T-helper 2 cell treated with Interferon-gamma antibody and Interleukin-4, amounts not matched to agents 5 μg/mL and 100 μg/mL, for 36 hours (primary cell): Measurements from ENCODE around the gene HOXB9.

Experiments
- DNase-seq: peaks from one replicate; pipeline ENCODE4 v3.0.0; 2021; ENCODE audit warnings: low spot score
- H3K27ac Mint-ChIP-seq: one replicate; pipeline ENCODE4 v1.8.0; 2021; ENCODE audit warnings: mild to moderate bottlenecking, mixed read lengths
- H3K27me3 Mint-ChIP-seq: one replicate; pipeline ENCODE4 v1.8.0; 2021; ENCODE audit warnings: low read depth, mixed read lengths
- H3K36me3 Mint-ChIP-seq: one replicate; pipeline ENCODE4 v1.8.0; 2021; ENCODE audit warnings: low read depth, mixed read lengths
- H3K4me1 Mint-ChIP-seq: one replicate; pipeline ENCODE4 v1.8.0; 2021; ENCODE audit warnings: low read depth, mixed read lengths
- H3K4me3 Mint-ChIP-seq: one replicate; pipeline ENCODE4 v1.8.0; 2022; ENCODE audit warnings: mild to moderate bottlenecking, moderate library complexity, mixed read lengths
- H3K9me3 Mint-ChIP-seq: one replicate; pipeline ENCODE4 v1.8.0; 2021; ENCODE audit warnings: mixed read lengths

The HOXB9 gene

DNA sequence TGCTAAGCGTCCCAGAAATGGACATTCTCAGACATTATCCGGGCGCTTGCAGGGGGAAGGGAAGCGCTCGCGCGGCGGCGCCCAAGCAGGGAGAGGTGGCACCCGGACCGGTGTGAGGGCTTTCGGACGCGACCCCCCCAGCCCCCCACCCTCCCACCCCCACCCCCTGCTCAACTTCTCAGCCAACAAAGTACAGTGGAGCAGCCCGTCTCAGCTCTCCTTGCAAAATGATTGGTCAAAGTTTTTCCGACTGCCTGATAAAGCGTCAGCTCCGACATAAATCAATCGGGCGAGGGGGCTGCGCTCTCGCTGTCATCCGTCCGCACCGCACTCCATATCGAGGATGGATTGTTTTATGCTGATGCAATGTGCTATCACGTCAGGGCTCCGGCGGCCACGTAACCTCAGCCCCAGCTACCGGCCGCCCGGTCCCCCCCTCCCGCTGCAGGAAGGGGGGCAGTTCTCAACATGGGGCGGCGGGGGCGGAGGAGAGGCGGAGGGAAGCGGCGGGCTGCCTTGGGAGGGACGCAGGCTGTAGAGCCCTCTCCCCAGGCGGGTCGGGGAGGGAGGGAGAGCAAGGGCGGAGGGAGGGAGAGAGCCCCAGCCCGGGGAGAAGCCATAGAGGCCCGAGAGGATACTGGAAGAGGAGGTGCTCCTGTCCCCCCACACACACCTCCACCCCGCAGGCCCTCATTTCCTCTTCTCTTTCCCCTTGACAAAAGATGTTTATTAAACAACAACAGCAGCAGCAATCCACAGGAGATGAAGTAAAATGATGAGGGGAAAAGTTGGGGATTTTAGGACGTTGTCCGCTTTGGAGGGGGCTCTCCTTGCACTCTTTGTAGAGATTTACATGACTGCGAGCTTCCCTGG, at the start of gene HOXB9:
HOXB9 (minus strand) TSS at position 114 of the 873 bp plus-strand sequence; CDS start at position 25, 89 bp downstream.
- H3K27ac Mint-ChIP-seq: peak within 1 kb of the TSS; percentile 77
- H3K27me3 Mint-ChIP-seq: peaks cover 92% of the 10 kb centered on the region

DNA sequence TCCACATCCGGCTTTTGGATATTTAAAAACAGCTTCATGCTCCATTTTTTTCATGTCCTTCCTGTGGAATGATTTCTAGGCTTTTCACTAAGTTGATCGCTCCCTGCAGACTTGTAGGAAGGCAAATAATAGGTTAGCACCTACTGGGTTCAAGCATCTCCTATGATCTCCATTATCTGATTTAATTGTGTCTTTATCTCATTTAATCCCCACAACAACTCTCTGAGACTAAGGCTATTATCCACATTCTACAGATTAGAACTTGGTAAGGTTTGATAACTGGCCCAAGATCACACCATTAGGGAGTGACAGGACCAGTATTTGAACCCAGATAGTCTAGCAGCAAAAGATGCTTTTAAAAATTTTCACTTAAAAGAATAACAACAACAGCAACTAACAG, 46.2 kb upstream of the HOXB9 start:
- Mint-ChIP-seq H3K4me1 (peaks cover 6% of the 10 kb centered on the region), H3K9me3 (no peaks in the 10 kb centered on the region), H3K27me3 (peaks cover 47% of the 10 kb centered on the region), H3K4me3 (no peak overlapping the region), H3K36me3 (no peaks in the 10 kb centered on the region), H3K27ac (no peak overlapping the region)
- no peak for DNase-seq

More for the DNA sequence above, at the start of gene HOXB9:
- Mint-ChIP-seq H3K4me3 (peak within 1 kb of the TSS; percentile 85), H3K9me3 (no peaks in the 10 kb centered on the region), H3K4me1 (peaks cover 10% of the 10 kb centered on the region), H3K36me3 (no peaks in the 10 kb centered on the region)
- DNase-seq: no peak

DNA sequence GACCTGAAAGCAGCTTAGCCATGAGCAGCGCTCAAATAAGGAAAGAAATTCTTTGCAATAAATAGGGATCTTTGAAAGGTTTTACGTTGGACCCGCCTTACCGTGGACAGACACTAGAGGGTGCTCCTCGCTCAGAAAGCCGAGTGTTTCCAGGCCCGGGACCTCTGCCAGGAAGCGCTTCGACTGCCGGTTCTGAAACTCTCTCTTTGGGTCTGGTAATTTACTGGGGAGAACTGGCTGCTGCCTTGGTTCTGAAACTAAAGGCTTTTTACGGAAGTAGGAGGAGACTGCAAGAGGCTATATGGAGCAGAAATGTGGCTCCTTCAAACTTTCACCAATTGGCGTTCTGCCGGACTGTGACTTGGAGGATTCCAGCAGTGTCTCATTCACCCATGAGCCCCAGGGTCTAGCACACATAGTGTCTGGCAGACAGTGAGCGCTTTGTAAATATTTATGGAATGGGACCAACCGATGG, 45.6 kb upstream of the HOXB9 start:
- Mint-ChIP-seq H3K4me1 (peaks cover 6% of the 10 kb centered on the region), H3K27ac (no peak overlapping the region), H3K9me3 (no peaks in the 10 kb centered on the region), H3K36me3 (no peaks in the 10 kb centered on the region), H3K4me3 (peak overlapping the region; percentile 51), H3K27me3 (peaks cover 46% of the 10 kb centered on the region)
- peak; percentile 44 for DNase-seq

DNA sequence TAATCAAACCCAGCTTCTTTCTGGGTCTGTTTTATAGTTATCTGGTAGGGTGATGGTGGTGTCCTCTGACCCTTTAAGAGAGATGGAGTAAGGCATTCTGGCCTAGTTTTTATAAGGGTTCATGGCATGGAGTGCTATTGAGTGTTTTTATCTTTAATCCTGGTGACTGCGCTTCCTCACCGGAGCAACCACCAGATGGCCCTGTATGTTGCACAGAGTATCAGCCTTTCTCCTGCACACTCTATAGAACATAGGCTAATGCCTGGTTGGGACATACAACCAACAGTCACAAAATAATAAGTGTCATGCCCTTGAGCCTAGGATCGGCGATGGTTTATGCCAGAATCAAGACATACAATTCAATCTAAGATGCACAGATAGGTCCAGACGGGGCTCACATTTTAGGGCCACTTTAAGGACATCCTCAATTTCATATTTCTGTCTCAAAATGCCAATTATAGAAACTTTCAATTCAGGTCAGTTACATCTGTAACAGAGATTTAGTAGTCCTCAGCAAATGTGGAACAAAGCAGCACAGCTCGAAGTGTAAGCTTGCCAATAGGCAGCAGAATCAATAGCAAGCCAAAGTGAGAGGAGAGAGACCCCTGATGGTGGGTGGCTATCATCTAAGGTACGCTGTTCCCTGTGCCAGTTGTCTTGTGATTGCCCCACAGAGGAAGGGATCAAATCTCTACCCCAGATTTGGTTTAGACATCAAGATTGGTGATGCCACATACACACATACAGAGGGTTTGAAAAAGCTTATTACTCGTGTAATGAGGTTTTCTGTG, 37.2 kb upstream of the HOXB9 start:
- no peak for DNase-seq
- no peak overlapping the region for H3K4me3 Mint-ChIP-seq
- H3K9me3 Mint-ChIP-seq: no peaks in the 10 kb centered on the region
- H3K36me3 Mint-ChIP-seq: no peaks in the 10 kb centered on the region
- no peaks in the 10 kb centered on the region for H3K4me1 Mint-ChIP-seq
- H3K27ac Mint-ChIP-seq: no peak overlapping the region
- H3K27me3 Mint-ChIP-seq: peaks cover 23% of the 10 kb centered on the region

DNA sequence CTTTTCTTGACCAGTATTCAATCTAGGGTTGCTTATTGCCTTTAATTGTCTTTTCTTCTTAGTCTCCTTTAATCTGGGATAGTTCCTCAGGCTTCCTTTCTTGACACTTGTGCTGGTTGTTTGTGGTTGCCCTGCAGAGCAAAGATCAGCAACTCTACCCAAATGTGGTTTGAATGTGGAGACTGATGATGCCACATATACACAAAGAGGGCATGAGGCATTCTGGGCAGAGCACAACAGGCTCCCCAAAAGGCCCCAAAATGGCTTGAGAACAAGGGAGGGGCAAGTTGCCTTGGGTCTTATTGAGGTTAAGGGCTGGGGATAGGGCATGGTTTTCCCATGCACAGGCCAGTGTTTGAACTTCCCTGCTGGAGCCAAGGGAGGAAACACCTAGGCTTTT, 29.8 kb upstream of the HOXB9 start:
- H3K4me1 Mint-ChIP-seq: peaks cover 4% of the 10 kb centered on the region
- H3K27me3 Mint-ChIP-seq: peaks cover 41% of the 10 kb centered on the region
- DNase-seq: no peak
- no peaks in the 10 kb centered on the region for H3K36me3 Mint-ChIP-seq
- no peak overlapping the region for H3K27ac Mint-ChIP-seq
- no peak overlapping the region for H3K4me3 Mint-ChIP-seq
- H3K9me3 Mint-ChIP-seq: no peaks in the 10 kb centered on the region

DNA sequence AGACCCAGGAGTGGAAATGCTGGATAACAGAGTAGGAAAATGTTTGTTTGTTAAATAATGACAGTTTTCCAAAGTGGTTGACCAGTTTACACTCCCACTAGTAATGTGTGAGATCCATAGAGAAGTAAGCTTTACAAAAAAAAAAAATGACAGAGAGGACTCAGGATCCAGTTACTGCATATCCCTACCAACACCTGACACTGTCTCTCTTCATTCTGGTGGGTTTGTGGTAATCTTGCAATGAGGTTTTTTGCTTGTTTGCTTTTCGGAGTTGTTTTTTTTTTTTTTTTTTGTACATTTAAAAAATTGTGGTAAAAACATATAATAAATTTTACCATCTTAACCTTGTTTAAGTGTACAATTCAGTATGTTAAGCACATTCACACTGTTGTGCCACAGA, 23.6 kb upstream of the HOXB9 start:
- Mint-ChIP-seq H3K27ac (no peak overlapping the region), H3K4me3 (no peak overlapping the region), H3K27me3 (peaks cover 65% of the 10 kb centered on the region), H3K4me1 (peaks cover 6% of the 10 kb centered on the region), H3K9me3 (no peaks in the 10 kb centered on the region), H3K36me3 (no peaks in the 10 kb centered on the region)
- no peak for DNase-seq

DNA sequence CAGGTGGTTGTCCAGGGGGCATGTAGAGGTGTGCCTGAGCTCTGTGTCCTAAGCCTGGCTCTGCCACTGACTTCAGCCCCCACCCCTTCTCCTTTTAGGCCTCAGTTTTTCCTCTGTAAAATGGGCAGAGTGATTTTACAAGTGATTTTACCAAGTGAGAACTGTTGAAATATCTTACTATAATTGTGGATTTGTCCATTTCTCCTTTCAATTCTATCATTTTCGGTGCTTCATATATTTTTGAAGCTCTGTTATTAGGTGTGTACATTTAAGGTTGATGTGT, 21.7 kb upstream of the HOXB9 start:
- no peak overlapping the region for H3K27ac Mint-ChIP-seq
- peaks cover 78% of the 10 kb centered on the region for H3K27me3 Mint-ChIP-seq

DNA sequence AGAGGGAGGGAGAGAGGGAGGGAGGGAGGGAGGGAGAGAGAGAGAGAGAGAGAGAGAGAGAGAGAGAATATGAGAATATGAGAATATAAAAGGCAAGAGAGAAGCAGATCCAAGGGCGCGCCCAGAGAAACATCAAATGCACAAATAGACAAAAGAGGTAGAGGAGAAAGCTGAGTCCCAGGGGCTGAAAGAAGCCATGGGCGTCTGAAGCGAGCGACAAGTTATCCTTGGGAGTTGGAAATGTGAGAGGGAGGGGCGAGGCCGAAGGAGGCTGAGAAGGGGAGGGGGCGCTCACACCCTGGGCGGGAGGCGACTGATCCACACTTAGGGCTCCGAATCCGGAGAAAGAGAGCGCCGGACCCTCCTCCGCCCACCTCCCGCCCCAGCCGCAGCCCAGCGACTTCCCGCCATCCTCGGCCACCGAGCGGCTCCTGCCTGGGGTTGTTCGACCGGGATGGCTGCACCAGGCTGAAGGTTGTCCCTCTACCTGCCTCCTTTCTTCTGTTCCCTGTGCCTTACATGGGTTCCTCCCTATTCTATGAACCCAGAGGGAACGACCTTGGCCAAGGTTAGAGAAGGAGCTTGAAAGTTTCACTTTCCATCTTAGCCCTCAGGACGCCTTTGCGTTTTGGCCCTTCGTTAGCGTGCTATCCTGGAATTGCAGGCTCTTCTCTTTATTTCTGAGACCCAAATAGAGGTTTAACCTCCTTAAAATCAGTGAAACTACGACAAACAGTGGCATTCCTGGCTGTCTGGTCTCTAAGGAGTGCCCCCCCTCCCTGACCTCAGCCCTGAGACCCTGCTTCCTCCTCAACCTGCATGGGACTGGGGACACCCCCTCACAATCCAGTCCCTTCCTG, 21.2 kb upstream of the HOXB9 start:
- H3K27ac Mint-ChIP-seq: no peak overlapping the region

More for the DNA sequence above, 21.7 kb upstream of the HOXB9 start:
- H3K4me1 Mint-ChIP-seq: peaks cover 6% of the 10 kb centered on the region
- H3K9me3 Mint-ChIP-seq: no peaks in the 10 kb centered on the region
- peak overlapping the region; percentile 81 for H3K4me3 Mint-ChIP-seq
- H3K36me3 Mint-ChIP-seq: no peaks in the 10 kb centered on the region
- DNase-seq: no peak

DNA sequence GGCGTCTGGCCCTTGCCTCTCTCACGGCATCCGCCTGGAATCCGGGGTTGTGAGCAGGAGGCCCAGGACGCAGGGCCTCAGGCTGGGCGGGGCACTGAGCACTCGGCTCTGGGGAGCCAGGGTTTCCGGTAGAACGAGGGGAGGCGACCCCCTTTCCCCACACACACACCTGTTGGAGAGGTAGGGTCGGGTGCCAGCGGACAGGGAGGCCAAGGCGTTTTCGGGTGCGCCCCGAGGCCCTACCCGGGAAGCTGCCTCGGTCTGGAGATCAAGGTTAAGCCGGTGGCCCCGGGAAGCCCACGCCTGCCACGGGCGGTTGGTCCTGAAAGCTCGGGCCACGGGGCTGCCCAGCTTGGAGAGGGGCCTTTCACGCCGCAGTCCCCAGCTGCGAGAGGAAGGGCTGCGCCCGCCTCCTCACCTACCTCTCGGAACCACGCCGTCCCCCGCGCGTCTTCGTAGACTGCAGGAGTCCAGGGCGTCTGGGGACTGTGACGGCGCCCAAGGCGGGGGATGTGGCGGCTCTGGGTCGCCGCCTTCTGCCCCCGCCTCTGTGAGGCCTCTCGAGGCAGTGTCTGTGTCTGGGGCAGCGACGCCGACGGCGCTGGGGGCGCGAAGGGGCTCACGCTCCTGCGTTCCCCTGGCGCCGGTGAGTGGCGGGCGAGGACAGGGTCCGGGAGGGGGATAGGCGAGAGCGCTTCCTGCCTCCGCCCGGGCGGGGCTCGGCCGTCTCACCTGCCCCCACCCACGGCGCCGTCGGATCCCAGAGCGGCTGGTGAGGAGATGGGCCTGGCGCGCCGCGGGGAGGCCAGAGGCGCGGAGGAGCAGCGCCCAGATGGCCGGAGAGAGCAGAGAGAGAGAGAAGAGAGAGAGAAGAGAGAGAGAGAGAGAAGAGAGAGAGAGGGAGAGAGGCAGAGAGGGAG, 20.3 kb upstream of the HOXB9 start:
- H3K9me3 Mint-ChIP-seq: no peaks in the 10 kb centered on the region
- no peak overlapping the region for H3K27ac Mint-ChIP-seq
- peaks cover 4% of the 10 kb centered on the region for H3K4me1 Mint-ChIP-seq
- DNase-seq: no peak
- H3K27me3 Mint-ChIP-seq: peaks cover 85% of the 10 kb centered on the region
- peak overlapping the region; percentile 81 for H3K4me3 Mint-ChIP-seq
- no peaks in the 10 kb centered on the region for H3K36me3 Mint-ChIP-seq

More for the DNA sequence above, 21.2 kb upstream of the HOXB9 start:
- Mint-ChIP-seq H3K27me3 (peaks cover 80% of the 10 kb centered on the region), H3K36me3 (no peaks in the 10 kb centered on the region), H3K4me3 (peak overlapping the region; percentile 81), H3K9me3 (no peaks in the 10 kb centered on the region), H3K4me1 (peaks cover 6% of the 10 kb centered on the region)
- no peak for DNase-seq

DNA sequence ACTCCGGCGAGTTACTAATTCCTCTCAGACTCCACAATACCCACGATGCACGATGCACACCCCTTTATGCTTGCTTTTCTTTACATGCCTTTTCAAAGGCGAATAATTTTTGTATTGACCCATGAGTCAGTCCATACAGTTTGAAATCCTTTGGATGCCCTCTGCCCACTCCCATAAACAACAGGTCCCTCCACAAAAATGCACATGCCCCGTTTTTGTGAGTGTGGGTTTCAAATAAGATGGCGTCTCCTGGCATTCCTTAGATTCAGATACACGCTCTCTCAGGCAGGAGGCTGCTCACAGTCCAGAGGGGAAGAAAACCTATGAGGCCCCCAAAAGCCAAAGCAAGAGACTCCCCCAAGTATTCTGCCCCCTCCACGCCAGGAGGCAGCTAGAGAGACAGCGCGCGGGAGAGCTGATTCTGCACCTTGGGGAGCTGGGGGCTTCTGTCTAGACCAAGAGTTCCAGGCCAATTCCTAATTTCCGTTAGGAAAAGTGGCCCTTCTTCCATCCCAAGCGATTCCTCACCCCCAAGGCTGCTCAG, 19.6 kb upstream of the HOXB9 start:
- H3K4me1 Mint-ChIP-seq: peaks cover 6% of the 10 kb centered on the region
- H3K27me3 Mint-ChIP-seq: peaks cover 90% of the 10 kb centered on the region
- no peaks in the 10 kb centered on the region for H3K36me3 Mint-ChIP-seq
- DNase-seq: no peak
- H3K27ac Mint-ChIP-seq: no peak overlapping the region
- H3K9me3 Mint-ChIP-seq: no peaks in the 10 kb centered on the region
- H3K4me3 Mint-ChIP-seq: peak overlapping the region; percentile 44

DNA sequence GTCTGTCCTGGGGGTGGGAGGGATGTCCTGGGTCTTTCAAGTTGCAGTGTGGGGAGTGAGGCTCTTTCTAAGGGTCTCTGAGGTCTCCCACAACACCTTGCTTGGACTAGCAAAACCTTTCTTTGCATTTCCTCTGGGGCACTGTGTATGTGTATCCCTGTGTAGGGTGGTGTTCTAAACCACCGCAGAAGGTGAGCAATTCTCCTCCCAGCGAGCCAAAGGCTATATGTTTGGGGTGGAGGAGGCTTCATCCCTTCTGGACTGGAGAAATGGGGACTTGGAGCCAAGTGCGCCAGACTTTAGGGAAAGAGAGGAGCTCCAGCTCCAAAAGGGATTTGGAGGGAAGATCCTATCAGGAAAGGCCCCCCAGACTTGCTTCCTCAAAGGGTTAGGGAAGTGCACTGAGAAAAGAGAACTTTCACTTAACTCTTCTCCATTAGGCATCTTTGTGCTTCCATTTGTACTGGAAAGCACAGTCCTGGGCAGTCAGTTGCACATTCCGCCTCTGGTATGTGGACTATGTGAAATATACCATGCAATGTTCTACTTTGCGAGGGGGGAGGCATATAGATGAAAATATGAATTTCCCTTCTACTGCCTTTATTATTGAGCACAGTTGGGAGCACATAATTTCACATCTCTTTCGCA, 18.9 kb upstream of the HOXB9 start:
- peaks cover 6% of the 10 kb centered on the region for H3K4me1 Mint-ChIP-seq
- no peak for DNase-seq
- H3K27me3 Mint-ChIP-seq: peaks cover 91% of the 10 kb centered on the region
- H3K27ac Mint-ChIP-seq: no peak overlapping the region
- H3K4me3 Mint-ChIP-seq: no peak overlapping the region
- no peaks in the 10 kb centered on the region for H3K9me3 Mint-ChIP-seq
- H3K36me3 Mint-ChIP-seq: no peaks in the 10 kb centered on the region

DNA sequence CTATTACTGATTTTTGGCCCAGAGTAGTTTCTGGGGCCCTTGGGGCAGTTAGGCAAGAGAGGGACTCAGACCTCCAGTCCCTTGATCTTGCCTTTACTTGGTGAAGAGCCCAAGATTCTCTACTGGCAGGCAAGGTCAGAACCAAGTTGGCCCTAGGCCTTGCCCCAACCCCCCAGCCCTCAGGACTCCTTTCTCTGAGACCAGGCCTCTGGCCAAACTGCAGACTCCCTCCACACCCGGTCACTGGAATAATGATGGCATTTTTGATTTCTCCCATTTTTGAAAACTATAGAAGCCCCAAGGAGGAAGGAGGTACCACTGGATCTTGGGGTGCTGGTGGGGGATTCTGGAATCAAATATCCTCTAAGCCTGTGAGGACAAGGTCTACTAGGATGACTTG, 18.0 kb upstream of the HOXB9 start:
- DNase-seq: no peak
- no peak overlapping the region for H3K4me3 Mint-ChIP-seq
- H3K27me3 Mint-ChIP-seq: peaks cover 92% of the 10 kb centered on the region
- H3K4me1 Mint-ChIP-seq: peaks cover 6% of the 10 kb centered on the region
- no peak overlapping the region for H3K27ac Mint-ChIP-seq
- no peaks in the 10 kb centered on the region for H3K9me3 Mint-ChIP-seq
- H3K36me3 Mint-ChIP-seq: no peaks in the 10 kb centered on the region
